ENCODE measurements around the gene RPL10A.
A peak's percentile ranks its signal among the peaks of the same experiment; 100 is the strongest.
"Not testable (repeated sequence)": the region's sequence is repeated elsewhere in the genome, so short reads cannot be mapped to it uniquely, and the experiment has no call there.

RPL10A gene

DNA sequence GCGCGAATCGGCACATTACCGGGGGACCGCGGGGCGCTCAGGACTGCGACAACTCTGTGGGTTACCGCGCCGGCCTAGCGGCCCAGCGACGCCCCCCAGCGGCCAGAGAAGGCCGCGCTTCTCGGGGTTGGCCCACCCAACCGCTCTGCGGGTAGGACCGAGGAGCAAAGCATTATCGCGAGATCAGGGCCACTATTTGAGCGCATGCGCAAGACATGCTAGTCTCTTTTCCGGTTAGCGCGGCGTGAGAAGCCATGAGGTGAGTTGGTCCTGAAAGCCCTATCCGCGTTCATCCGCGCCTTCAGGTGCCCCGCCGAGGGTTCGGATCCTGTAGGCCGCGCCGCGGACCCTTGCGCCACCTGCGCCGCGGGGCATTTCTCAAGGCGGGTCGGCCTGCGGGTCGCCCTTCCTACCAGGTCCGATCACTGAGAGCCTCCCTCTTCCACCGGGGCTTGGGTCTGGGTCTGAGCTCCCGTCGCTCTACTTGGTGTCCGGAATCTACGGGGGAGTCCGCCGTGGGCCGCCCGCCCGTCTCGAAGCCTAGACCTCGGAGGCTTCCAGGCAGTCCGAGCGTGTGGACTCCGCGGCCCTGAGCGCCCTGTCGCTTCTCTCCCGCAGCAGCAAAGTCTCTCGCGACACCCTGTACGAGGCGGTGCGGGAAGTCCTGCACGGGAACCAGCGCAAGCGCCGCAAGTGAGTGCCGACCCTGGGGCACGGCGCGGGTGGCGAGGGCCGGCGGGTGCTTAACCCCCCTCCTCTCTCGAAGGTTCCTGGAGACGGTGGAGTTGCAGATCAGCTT is at the start of gene RPL10A:
RPL10A (plus strand) TSS at position 221 of the 799 bp plus-strand sequence; CDS start at position 255, 34 bp downstream.
- peak; percentile 90 for DNase-seq (ENCODE audit: low read depth)

DNA sequence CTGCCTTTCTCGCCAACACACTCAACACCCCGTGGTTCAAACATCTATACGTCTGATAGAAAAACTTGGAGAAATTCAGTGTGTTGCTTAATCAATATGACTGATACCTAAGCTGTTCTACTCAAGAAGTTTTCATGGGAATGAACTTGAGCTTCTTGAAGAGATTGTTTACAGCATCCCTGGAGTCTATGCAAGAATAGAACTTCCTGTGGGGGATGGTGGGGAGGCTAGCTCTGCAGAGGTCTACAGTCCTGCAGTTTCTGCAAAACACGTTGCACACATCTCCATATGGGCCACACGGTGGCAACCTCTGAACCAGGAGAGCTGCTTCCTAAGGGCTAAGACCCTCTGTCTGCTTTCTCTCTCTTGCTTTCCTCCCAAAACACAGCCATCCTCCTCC is 48.8 kb upstream of the RPL10A start:
- no peak for DNase-seq (ENCODE audit: low read depth)

DNA sequence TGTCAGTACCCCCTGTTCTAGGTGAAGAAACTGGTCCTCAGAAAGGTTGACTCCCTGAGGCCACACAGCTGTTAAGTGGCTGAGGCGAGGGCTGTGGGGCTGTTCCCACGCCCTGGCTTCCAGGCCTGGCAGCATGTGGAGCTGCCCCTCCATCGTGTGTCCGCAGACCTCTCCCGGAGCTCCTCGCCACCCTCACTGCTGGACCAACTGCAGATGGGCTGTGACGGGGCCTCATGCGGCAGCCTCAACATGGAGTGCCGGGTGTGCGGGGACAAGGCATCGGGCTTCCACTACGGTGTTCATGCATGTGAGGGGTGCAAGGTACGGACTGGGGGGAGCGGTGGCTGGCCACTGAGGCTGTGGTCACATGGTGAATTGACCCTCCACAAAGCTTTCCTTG is 48.2 kb upstream of the RPL10A start:
- no peak for DNase-seq (ENCODE audit: low read depth)

DNA sequence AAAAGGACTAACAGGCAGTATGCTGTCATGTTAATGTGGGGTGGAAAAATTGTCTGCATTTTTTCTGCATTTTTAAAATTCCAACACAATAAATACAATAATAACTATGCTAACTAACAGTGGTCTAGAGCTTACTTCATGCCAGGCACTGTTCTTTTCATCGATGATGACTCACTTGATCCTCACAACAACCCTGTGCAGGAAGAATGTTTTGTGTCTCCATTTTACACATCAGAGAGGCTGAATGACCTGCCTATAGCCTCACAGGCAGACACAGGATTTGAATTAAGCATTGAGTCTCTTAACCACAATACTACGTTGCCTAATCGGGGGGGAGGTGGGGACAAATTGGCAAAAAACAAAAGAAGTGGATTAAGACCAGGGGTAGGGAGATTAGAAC is 42.9 kb upstream of the RPL10A start:
- no peak for DNase-seq (ENCODE audit: low read depth)

GRCh38 chr6:35426074-35426473 is 42.1 kb upstream of the RPL10A start:
- no peak for DNase-seq (ENCODE audit: low read depth)

- no peak for DNase-seq (ENCODE audit: low read depth)
Observed at GRCh38 chr6:35427435-35427834, 40.8 kb upstream of the RPL10A start.

- DNase-seq (ENCODE audit: low read depth), result no peak
Observed at GRCh38 chr6:35427851-35428321, 40.3 kb upstream of the RPL10A start.

DNA sequence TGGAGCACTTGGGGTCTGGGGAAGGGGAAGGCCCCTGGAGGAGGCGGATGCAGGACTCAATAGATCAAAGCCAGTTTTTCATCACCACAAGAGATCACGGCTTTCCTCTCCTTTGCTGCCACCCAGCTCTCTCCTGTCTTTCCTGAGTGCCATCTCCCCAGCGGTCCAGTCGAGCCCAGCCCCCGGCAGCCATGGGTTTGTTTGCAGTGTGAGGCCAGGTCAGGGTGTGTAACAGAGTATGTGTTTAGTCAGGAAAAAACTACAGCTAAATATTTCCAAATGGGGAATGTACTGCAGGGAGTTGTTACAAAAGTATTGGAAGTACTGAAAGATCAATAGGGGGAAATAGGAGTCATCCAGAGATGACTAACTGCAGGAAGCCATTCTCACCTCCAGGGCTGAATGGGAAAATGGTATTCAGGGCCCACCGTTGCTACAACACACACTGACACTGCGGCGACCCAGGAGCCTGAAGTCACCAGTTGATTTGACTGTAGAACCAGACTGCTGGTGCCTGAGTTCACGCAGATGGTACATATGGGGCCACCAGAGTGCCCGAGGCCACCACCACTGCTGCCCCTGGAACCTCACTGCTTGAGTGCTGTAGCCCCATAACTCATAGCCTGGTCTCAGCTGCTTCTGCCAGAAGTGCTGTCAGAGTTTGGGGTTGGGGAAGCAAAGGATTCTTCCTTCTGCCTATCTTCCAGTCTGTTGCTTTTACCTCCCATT is 39.6 kb upstream of the RPL10A start:
- no peak for DNase-seq (ENCODE audit: low read depth)

GRCh38 chr6:35429463-35429862 is 38.7 kb upstream of the RPL10A start:
- DNase-seq (ENCODE audit: low read depth), result no peak

- DNase-seq (ENCODE audit: low read depth), result no peak
Observed at GRCh38 chr6:35432291-35432690, 35.9 kb upstream of the RPL10A start.

DNA sequence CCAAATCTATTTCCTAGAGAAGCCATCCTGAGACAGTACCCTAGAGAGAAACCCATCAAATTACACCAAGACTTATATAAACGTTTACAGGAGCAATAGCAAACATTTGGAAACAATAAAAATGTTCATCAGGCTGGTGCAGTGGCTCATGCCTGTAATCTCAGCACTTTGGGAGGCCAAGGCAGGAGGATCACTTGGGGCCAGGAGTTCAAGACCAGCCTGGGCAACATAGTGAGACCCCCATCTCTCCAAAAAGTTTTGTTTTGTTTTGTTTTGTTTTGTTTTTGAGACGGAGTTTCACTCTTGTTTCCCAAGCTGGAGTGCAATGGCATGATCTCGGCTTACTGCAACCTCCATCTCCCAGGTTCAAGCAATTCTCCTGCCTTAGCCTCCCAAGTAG is 35.5 kb upstream of the RPL10A start:
- DNase-seq (ENCODE audit: low read depth), result not testable (repeated sequence)

DNA sequence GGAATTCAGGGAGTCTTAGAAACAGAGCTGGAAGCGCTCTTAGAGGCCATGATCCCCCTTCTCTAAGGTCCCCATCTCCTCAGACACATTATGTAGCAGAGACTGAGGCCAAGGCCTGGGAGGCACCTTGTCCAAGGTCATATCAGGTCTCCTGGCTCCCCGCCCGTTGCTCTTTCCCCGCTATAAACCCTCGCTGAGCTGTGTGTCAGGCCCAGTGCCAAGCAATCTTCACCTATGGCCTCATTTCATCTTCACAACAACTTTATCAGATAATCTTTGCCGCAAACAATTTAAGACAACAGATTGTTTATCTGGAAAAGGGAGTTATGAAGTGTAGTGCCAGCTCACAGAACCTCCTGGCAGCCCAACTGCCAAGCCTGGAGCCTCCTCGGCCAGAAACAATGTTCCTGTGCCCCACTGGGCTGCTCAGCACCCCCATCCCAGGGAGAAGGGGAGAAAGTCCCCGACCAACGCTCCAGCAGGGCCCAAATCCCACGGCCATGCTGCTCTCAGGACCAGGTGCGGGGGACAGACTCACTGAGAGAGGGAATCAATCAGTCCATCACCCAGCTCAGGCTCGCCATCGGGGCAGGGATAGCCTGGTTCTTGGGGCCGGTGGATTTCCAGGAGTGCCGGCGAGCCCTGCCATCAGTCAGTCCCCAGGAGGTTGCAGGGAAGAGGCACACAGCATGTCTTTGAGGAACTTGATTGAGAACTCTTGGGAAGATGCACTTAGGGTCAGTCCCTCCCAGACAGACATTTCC is 32.9 kb upstream of the RPL10A start:
- DNase-seq (ENCODE audit: low read depth), result no peak

GRCh38 chr6:35436071-35436857 is 31.9 kb upstream of the RPL10A start:
- no peak for DNase-seq (ENCODE audit: low read depth)

- not testable (repeated sequence) for DNase-seq (ENCODE audit: low read depth)
Observed at GRCh38 chr6:35438378-35439065, 29.7 kb upstream of the RPL10A start.

DNA sequence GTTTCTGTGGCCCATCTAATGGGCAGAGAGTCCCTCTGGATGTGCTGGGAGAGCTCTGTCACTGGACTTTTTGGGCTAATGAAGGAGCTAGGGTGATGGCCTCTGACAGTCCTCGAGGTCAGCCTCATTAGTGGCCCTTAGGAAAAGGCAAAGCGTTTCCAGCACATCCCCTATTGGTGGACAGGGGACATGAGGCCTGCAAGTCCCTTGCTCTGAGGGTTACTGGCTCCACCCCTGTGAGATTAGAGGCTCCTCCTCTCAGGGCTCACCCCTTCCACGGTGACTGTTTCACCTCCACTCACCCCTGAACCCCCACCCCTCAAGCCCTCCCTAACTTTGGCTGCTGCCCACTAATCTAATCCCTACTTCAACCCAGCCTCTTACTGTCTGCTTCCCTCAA is 28.9 kb upstream of the RPL10A start:
- no peak for DNase-seq (ENCODE audit: low read depth)

- no peak for DNase-seq (ENCODE audit: low read depth)
Observed at GRCh38 chr6:35441205-35441604, 27.0 kb upstream of the RPL10A start.

DNA sequence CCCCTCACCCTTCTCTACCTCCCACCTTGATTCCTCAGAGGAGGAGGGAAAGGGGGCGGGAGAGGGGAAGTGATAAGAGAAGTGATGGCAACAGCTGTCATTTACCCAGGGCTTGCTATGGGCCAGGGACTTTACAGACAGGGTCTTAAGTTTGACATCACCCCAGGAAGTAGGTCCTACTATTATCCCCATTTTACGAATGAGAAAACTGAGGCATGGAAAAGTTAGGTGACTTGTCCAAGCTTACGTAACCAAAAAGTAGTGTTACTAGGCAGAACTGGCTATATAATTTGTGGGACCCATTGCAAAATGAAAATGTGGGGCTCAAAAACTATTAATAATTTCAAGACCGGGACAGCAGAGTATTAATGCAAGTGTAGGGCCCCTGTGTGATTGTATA is 26.6 kb upstream of the RPL10A start:
- no peak for DNase-seq (ENCODE audit: low read depth)

GRCh38 chr6:35442693-35443092 is 25.5 kb upstream of the RPL10A start:
- no peak for DNase-seq (ENCODE audit: low read depth)

DNA sequence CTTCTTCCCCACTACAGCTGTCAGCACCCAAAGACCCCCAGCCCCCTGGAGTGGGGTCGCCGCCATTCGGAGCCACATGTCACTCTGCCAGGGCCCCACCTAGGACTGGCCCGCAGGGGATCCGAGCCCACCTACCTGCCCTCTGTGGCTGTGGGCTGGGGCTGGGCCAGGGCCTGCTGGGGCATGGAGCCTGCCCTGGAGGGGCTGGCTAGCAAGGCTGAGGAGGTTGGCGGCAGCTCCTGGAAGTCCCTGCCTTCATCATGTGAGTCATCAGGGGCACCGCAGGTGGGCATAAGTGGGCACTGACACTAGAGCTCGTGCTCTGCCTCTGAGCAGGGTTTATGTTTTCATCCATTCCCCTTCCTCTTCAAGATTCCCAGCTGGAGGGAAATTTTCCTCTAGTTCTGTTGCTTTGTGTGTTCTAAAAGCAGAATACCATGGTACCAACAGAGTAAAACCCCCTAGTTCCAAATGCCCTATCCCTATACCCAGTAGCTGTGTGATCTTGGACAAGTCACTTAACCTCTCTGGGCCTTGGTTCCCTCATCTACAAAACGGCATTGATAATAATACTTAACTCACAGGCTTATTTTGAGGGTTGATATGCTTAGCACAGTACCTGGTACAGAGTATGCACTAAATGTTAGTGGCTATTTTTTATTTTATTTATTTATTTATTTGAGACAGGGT is 24.7 kb upstream of the RPL10A start:
- DNase-seq (ENCODE audit: low read depth), result no peak

DNA sequence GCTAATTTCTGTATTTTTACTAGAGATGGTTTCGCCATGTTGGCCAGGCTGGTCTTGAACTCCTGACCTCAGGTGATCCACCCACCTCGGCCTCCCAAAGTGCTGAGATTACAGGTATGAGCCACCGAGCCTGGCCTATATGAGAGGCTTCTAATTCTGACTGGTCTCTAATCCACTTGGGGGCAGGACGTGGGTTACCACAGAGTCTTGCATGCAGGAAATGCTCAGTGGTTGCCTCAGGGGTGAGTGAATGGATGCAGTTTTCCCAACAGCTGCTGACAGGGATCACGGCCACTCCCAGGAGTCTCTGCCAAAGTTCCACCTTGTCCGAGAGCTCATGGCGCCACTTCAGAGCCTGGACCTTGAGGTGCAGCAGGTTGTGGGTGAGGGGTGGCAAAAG is 22.5 kb upstream of the RPL10A start:
- no peak for DNase-seq (ENCODE audit: low read depth)

DNA sequence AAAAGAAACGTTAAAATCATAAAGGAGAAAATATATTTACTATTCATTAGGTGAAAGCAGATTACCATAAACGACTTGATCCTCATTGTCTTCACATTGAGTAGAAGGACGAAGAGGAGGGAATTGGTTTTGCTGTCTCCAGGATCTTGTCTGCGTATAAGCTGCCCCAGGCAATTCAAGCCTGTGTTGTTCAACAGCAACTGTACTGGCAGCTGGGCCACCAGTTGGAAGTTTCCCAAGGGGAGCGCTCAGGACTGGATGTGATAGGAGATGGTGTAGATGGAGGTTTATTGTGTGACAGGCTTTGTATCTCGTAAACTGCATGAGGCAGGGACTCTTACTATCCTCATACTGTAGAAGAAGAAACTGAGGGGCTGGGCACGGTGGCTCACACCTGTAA is 20.0 kb upstream of the RPL10A start:
- no peak for DNase-seq (ENCODE audit: low read depth)

All from stimulated activated CD8-positive, alpha-beta memory T cell treated with anti-CD3 and anti-CD28 coated beads, Interleukin-15, amount 100 ng/mL, for 1 hour (primary cell).